Psoas muscle (tissue), 8 donors: Measurements from ENCODE around the gene GPR15. TPM values are rescaled to one million over a fixed set of nuclear protein-coding genes. Genes with fewer than 3 reads are reported as not detected.

Experiments used
- ATAC-seq, 4 donors: fragments of 200-7000 bp; cut with Tn5 transposase; one replicate each; pipeline ENCODE4 v1.9.1; 2020; ENCODE audit warnings: moderate library complexity in 3 of 4, mild to moderate bottlenecking in 2 of 4
- DNase-seq, 2 donors: peaks; one replicate each; pipeline ENCODE4 v3.0.0-alpha.2; 2020
- H3K27ac ChIP-seq: fragments of 200-600 bp; one replicate; pipeline ENCODE4 v1.8.0; 2022
- H3K27me3 ChIP-seq, 3 donors: fragments of 200-600 bp in 1 of 3; one replicate each; pipeline versions ENCODE4 v1.6.1 to v1.8.0; 2013 to 2022; ENCODE audit warnings: low read length in 2 of 3, mild to moderate bottlenecking in 2 of 3, moderate library complexity in 1 of 3; ENCODE audit not compliant: insufficient read depth in 3 of 3
- H3K36me3 ChIP-seq, 2 donors: fragments of 200-600 bp in 1 of 2; one replicate each; pipeline versions ENCODE4 v1.6.1 to v1.8.0; 2013 to 2022; ENCODE audit warnings: low read depth in 1 of 2, mild to moderate bottlenecking in 1 of 2, moderate library complexity in 1 of 2; ENCODE audit not compliant: insufficient read depth in 1 of 2
- H3K4me1 ChIP-seq: fragments of 200-600 bp; one replicate; pipeline ENCODE4 v1.8.0; 2022
- H3K4me3 ChIP-seq: fragments of 200-600 bp; one replicate; pipeline ENCODE4 v1.8.0; 2022; ENCODE audit warnings: mild to moderate bottlenecking
- H3K9me3 ChIP-seq: fragments of 200-600 bp; one replicate; pipeline ENCODE4 v1.8.0; 2022
- CTCF ChIP-seq: fragments of 200-600 bp; IDR thresholded peaks from one replicate; pipeline ENCODE4 v1.8.0; 2022; ENCODE audit warnings: antibody characterized with exemption
- WGBS, 3 donors: extraction: QIAGEN DNeasy Blood & Tissue Kit; methylation state at CpG; one replicate each; pipeline versions ENCODE4 v1.1.6 to v1.1.7; 2013; 5-methylcytosine and 5-hydroxymethylcytosine counted together
- intact Hi-C, 2 donors: fragments of 100-400 bp; cut with DNase I; formaldehyde crosslinking; loops; one replicate each; pipeline versions ENCODE4 v1.11.0 to v1.14.2; 2022
- polyA plus RNA-seq, 3 donors: library from polyadenylated mRNA; stranded (reverse); fragments of 200-250 nt; gene quantifications; one replicate each; pipeline ENCODE4 v1.2.3, GENCODE V29; 2013
- total RNA-seq, 4 donors: library from RNA; stranded (reverse); fragmentation: NEBNext Ultra II Directional in 2 of 4; extraction: Animal tissue kit (Norgen Biotek cat#: 25700) in 2 of 4; gene quantifications; one replicate each; pipeline versions ENCODE4 v1.2.1 to v1.2.4, GENCODE V29; 2021 to 2023
- donor health status: healthy with polysubstance abuse.
- donor health status: DM: no; HTN: no; CAD: no; lungs with moderate emphysema.
- donor health status: Bipolar disorder and iron deficiency.
- donor health status: healthy.
- donor health status: DM: yes; HTN: yes; CAD: no.
- donor health status: DM: no; HTN: no; CAD: no.
- donor health status: DM: no; HTN: no; CAD: no.
- donor health status: DM: yes; HTN: yes; CAD: no.

The GPR15 gene
- total and polyA plus RNA-seq, 7 donors, result not detected

- no peak for TF ChIP-seq CTCF
- Histone ChIP-seq H3K36me3 (no peaks in the 10 kb centered on the region), H3K4me3 (no peak overlapping the region), H3K27me3 (no peaks in the 10 kb centered on the region), H3K9me3 (no peaks in the 10 kb centered on the region), H3K4me1 (no peaks in the 10 kb centered on the region), H3K27ac (no peak overlapping the region)
- intact Hi-C loops, result no loop called here
- ATAC-seq, result no peak
- 64 to 68% (median 65%) methylated on average over 6 of the region's 6 CpGs for WGBS, 3 donors
- no peak for DNase-seq
Observed at GRCh38 chr3:98553021-98553563, 21.3 kb downstream of the GPR15 start.

GRCh38 chr3:98553753-98554152 lies 22.0 kb downstream of the GPR15 start:
- Histone ChIP-seq H3K27ac (no peak overlapping the region), H3K4me3 (no peak overlapping the region), H3K36me3 (no peaks in the 10 kb centered on the region), H3K27me3 (no peaks in the 10 kb centered on the region), H3K9me3 (no peaks in the 10 kb centered on the region), H3K4me1 (no peaks in the 10 kb centered on the region)
- no peak for TF ChIP-seq CTCF
- intact Hi-C loops, result no loop called here
- 80 to 88% (median 84%) methylated on average over 2 of the region's 2 CpGs for WGBS, 3 donors
- no peak for DNase-seq
- no peak for ATAC-seq

GRCh38 chr3:98554580-98554979 lies 22.8 kb downstream of the GPR15 start:
- intact Hi-C loops, result no loop called here
- no peak overlapping the region for H3K4me3 ChIP-seq
- H3K27me3 ChIP-seq, result no peaks in the 10 kb centered on the region
- no peaks in the 10 kb centered on the region for H3K36me3 ChIP-seq
- TF ChIP-seq CTCF, result no peak
- DNase-seq, result no peak
- 90 to 93% (median 92%) methylated on average over 2 of the region's 2 CpGs for WGBS, 3 donors
- H3K4me1 ChIP-seq, result no peaks in the 10 kb centered on the region
- no peaks in the 10 kb centered on the region for H3K9me3 ChIP-seq
- no peak overlapping the region for H3K27ac ChIP-seq
- ATAC-seq, result no peak

- WGBS, 3 donors, result 61 to 87% (median 71%) methylated on average over 4 of the region's 4 CpGs
- intact Hi-C loops, result no loop called here
- no peaks in the 10 kb centered on the region for H3K4me1 ChIP-seq
- no peak for DNase-seq
- no peaks in the 10 kb centered on the region for H3K9me3 ChIP-seq
- no peaks in the 10 kb centered on the region for H3K27me3 ChIP-seq
- H3K4me3 ChIP-seq, result no peak overlapping the region
- H3K27ac ChIP-seq, result no peak overlapping the region
- H3K36me3 ChIP-seq, result no peaks in the 10 kb centered on the region
- TF ChIP-seq CTCF, result no peak
- ATAC-seq, result no peak
Observed at GRCh38 chr3:98555025-98555379, 23.2 kb downstream of the GPR15 start.
